H1 (cell line): ENCODE data around the gene ZNF615. TPM values are rescaled to one million over a fixed set of nuclear protein-coding genes. Genes with fewer than 3 reads are reported as not detected.

Source experiments
- BACH1 ChIP-seq: IDR thresholded peaks from 2 replicates; pipeline ENCODE4 v1.6.1; 2012; ENCODE audit warnings: low read length, improper control_type of control experiment
- CTCF ChIP-seq, 3 experiments: IDR thresholded peaks; 1 replicate in 2 of 3; 2 replicates in 1 of 3; pipeline versions ENCODE4 v1.5.1 to v1.6.1; 2011; ENCODE audit warnings: low read length in 3 of 3, mild to moderate bottlenecking in 3 of 3, inconsistent platforms in 2 of 3, low read depth in 1 of 3, moderate library complexity in 1 of 3; ENCODE audit not compliant: insufficient read depth in 1 of 3; ENCODE audit errors: control extremely low read depth in 1 of 3
- EGR1 ChIP-seq: IDR thresholded peaks from 2 replicates; pipeline ENCODE4 v1.6.1; 2011; ENCODE audit warnings: low read depth, low read length, borderline replicate concordance
- EP300 ChIP-seq, 2 experiments: IDR thresholded peaks; 1 replicate in 1 of 2; 2 replicates in 1 of 2; pipeline ENCODE4 v1.6.1; 2011 to 2012; ENCODE audit warnings: low read depth in 2 of 2, low read length in 2 of 2, mild to moderate bottlenecking in 2 of 2, borderline replicate concordance in 1 of 2, inconsistent platforms in 1 of 2, moderate library complexity in 1 of 2
- FOSL1 ChIP-seq: IDR thresholded peaks from 2 replicates; pipeline ENCODE4 v1.6.1; 2011; ENCODE audit warnings: mild to moderate bottlenecking, low read depth, low read length, moderate library complexity; ENCODE audit not compliant: insufficient read depth
- JUND ChIP-seq: IDR thresholded peaks from 2 replicates; pipeline ENCODE4 v1.6.1; 2011; ENCODE audit warnings: mild to moderate bottlenecking, improper control_type of control experiment, low read length
- KDM4A ChIP-seq: IDR thresholded peaks from one replicate; pipeline ENCODE4 v1.7.1; 2012; ENCODE audit warnings: low read depth, mild to moderate bottlenecking, moderate library complexity, low read length, inconsistent platforms; ENCODE audit not compliant: severe bottlenecking
- MAX ChIP-seq: IDR thresholded peaks from 2 replicates; pipeline ENCODE4 v1.6.1; 2012; ENCODE audit warnings: inconsistent platforms
- NRF1 ChIP-seq: IDR thresholded peaks from 2 replicates; pipeline ENCODE4 v1.6.1; 2011; ENCODE audit warnings: mild to moderate bottlenecking, low read depth, low read length, improper control_type of control experiment
- RBBP5 ChIP-seq: IDR thresholded peaks from 2 replicates; pipeline ENCODE4 v1.7.1; 2012; ENCODE audit warnings: low read depth, mild to moderate bottlenecking, inconsistent platforms, low read length, moderate library complexity, borderline replicate concordance
- RFX5 ChIP-seq: IDR thresholded peaks from 2 replicates; pipeline ENCODE4 v1.6.1; 2011; ENCODE audit warnings: low read depth, low read length, improper control_type of control experiment, borderline replicate concordance
- SIN3A ChIP-seq, 2 experiments: IDR thresholded peaks in 1 of 2; conservative IDR thresholded peaks in 1 of 2; 2 replicates each; pipeline ENCODE4 v1.6.1; 2011 to 2012; ENCODE audit warnings: low read length in 2 of 2, improper control_type of control experiment in 1 of 2, low read depth in 1 of 2, mild to moderate bottlenecking in 1 of 2
- SIX5 ChIP-seq: IDR thresholded peaks from 2 replicates; pipeline ENCODE4 v1.6.1; 2011; ENCODE audit warnings: mild to moderate bottlenecking, low read depth, low read length
- SP4 ChIP-seq: IDR thresholded peaks from 2 replicates; pipeline ENCODE4 v1.6.1; 2012; ENCODE audit warnings: low read length, inconsistent platforms
- USF2 ChIP-seq: IDR thresholded peaks from 2 replicates; pipeline ENCODE4 v1.6.1; 2011; ENCODE audit warnings: low read length, improper control_type of control experiment
- YY1 ChIP-seq: IDR thresholded peaks from 2 replicates; pipeline ENCODE4 v1.6.1; 2011; ENCODE audit warnings: low read depth, mild to moderate bottlenecking, low read length
- polyA plus RNA-seq, 7 experiments: library from polyadenylated mRNA; depleted of rRNA in 3 of 7; stranded (reverse) in 5 of 7; unstranded in 2 of 7; fragments of >200 nt in 5 of 7; fragments of 200-250 nt in 2 of 7; gene quantifications; 1 replicate in 5 of 7; 2 replicates in 1 of 7; 4 replicates in 1 of 7; pipeline versions ENCODE4 v1.2.1 to v1.2.3, GENCODE V29; 2011 to 2013; ENCODE audit warnings: missing spikeins in 2 of 7, mixed read lengths in 2 of 7
- total RNA-seq: library from RNA; stranded (reverse); fragmentation: NEBNext Ultra II Directional; extraction: Animal tissue kit (Norgen Biotek cat#: 25700); gene quantifications from 2 replicates; pipeline ENCODE4 v1.2.1, GENCODE V29; 2021
- TF ChIP-seq, protein P1 (sequence below): IDR thresholded peaks from 2 replicates; pipeline ENCODE4 v1.6.1; 2012; ENCODE audit warnings: inconsistent platforms
- TF ChIP-seq, protein P2 (sequence below): IDR thresholded peaks from 2 replicates; pipeline ENCODE4 v1.6.1; 2011; ENCODE audit warnings: low read depth, mild to moderate bottlenecking, low read length; ENCODE audit not compliant: insufficient read depth

Gene ZNF615
- total and polyA plus RNA-seq, 2 of the 8 experiments (the other 6 are each of a cell fraction or from before 2014, with no cell fraction given) = 2.8 to 7.5 TPM

- TF ChIP-seq SIN3A (conservative IDR thresholded peaks at IDR 0.05 in 1 of 2, IDR thresholded peaks at IDR 0.05 in 1 of 2; ENCODE audit: low read depth in 1 of 2, low read length in 2 of 2) (0 out of 4 replicates have a peak, but pooled peaks have one; percentile 23 to 52), EP300 (IDR thresholded peaks at IDR 0.05; ENCODE audit: borderline replicate concordance in 1 of 2, low read depth in 2 of 2, low read length in 2 of 2) (no peak), JUND (peak; percentile 26; the same call in 1 of the 2 replicates), RBBP5 (peak; percentile 52; the same call in 1 of the 2 replicates), SIX5 (peak; percentile 46), YY1 (peak; percentile 100), KDM4A (peak; percentile 92), CTCF (IDR thresholded peaks at IDR 0.05; ENCODE audit: control extremely low read depth in 1 of 3, insufficient read depth in 1 of 3, low read depth in 1 of 3, low read length in 3 of 3) (no peak), USF2 (no peak), MAX (peak; percentile 27; the same call in 1 of the 2 replicates), NRF1 (peak; percentile 24; the same call in 1 of the 2 replicates), BACH1 (0 out of 2 replicates have a peak, but pooled peaks have one; percentile 11), SP4 (no peak), FOSL1 (no peak), EGR1 (no peak; the same call in 1 of the 2 replicates), RFX5 (no peak)
- TF ChIP-seq, protein P1, sequence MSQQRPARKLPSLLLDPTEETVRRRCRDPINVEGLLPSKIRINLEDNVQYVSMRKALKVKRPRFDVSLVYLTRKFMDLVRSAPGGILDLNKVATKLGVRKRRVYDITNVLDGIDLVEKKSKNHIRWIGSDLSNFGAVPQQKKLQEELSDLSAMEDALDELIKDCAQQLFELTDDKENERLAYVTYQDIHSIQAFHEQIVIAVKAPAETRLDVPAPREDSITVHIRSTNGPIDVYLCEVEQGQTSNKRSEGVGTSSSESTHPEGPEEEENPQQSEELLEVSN = no peak
- TF ChIP-seq, protein P2, sequence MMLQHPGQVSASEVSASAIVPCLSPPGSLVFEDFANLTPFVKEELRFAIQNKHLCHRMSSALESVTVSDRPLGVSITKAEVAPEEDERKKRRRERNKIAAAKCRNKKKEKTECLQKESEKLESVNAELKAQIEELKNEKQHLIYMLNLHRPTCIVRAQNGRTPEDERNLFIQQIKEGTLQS = no peak
Measured at GRCh38 chr19:52007806-52008557, at the start of gene ZNF615 (continued).
